Endothelial cell of umbilical vein (primary cell): Measurements from ENCODE around the gene IQGAP2. TPM values are rescaled to one million over a fixed set of nuclear protein-coding genes. Genes with fewer than 3 reads are reported as not detected.

Source experiments
- BruUV-seq: library from RNA; stranded (reverse); fragments of 400-500 nt; replicated peaks from 2 replicates; lab custom pipeline; 2021; lab: Mats Ljungman, UMichigan
- CTCF ChIA-PET: fragments of 300-600, 350-600 bp; sonication (Branson Sonifier 250); formaldehyde crosslinking; loops from one replicate; lab custom pipeline; 2021; ENCODE audit warnings: antibody characterized with exemption, inconsistent platforms; lab: Charles Lee
- POLR2A ChIA-PET: fragments of 300-600, 350-600 bp; sonication (Branson Sonifier 250); formaldehyde crosslinking; loops from one replicate; lab custom pipeline; 2021; ENCODE audit warnings: antibody characterized with exemption, inconsistent platforms; lab: Charles Lee
- DNase-seq: peaks from one replicate; pipeline ENCODE4 v3.0.0-alpha.2; 2011; ENCODE audit warnings: low read depth, low spot score
- FAIRE-seq: peaks from 2 replicates; lab custom pipeline; 2011; peaks lifted over from hg19 to GRCh38; lab: Jason Lieb, UNC
- H2AFZ ChIP-seq: 2 replicates; pipeline ENCODE4 v1.6.0; 2012; ENCODE audit warnings: low read depth, low read length, control low read depth, inconsistent platforms
- H3K27ac ChIP-seq: 2 replicates; pipeline ENCODE4 v1.5.1; 2011; ENCODE audit warnings: low read depth, mild to moderate bottlenecking, control low read depth, low read length, moderate library complexity; ENCODE audit not compliant: insufficient read depth
- H3K27me3 ChIP-seq, 2 experiments: 2 replicates each; pipeline versions ENCODE4 v1.6.0 to v1.6.1; 2011; ENCODE audit warnings: low read length in 2 of 2, mixed read lengths in 1 of 2; ENCODE audit not compliant: control insufficient read depth in 2 of 2, insufficient read depth in 2 of 2
- H3K36me3 ChIP-seq, 2 experiments: 2 replicates in 1 of 2; 3 replicates in 1 of 2; pipeline ENCODE4 v1.5.1; 2011; ENCODE audit warnings: low read length in 2 of 2, mild to moderate bottlenecking in 1 of 2, moderate library complexity in 1 of 2; ENCODE audit not compliant: control insufficient read depth in 2 of 2, insufficient read depth in 2 of 2; ENCODE audit errors: extremely low read depth in 1 of 2
- H3K4me1 ChIP-seq: 3 replicates; pipeline ENCODE4 v1.5.1; 2011; ENCODE audit warnings: mild to moderate bottlenecking, low read length; ENCODE audit not compliant: control insufficient read depth, insufficient read depth; ENCODE audit errors: extremely low read depth
- H3K4me2 ChIP-seq: 2 replicates; pipeline ENCODE4 v1.6.1; 2011; ENCODE audit warnings: low read length, control low read depth, mixed read lengths; ENCODE audit not compliant: insufficient read depth
- H3K4me3 ChIP-seq, 3 experiments: fragments of 200-600 bp in 1 of 3; sonication (generic), shearing (Covaris generic) in 1 of 3; replicated peaks in 1 of 3; 2 replicates each; pipeline ENCODE4 v1.5.1; 2011 to 2016; ENCODE audit warnings: control low read depth in 3 of 3, low read length in 3 of 3, mild to moderate bottlenecking in 2 of 3, inconsistent platforms in 1 of 3, low read depth in 1 of 3, moderate library complexity in 1 of 3; ENCODE audit not compliant: insufficient read depth in 1 of 3
- H3K79me2 ChIP-seq: 2 replicates; pipeline ENCODE4 v1.6.0; 2012; ENCODE audit warnings: low read length, inconsistent platforms; ENCODE audit not compliant: control insufficient read depth, insufficient read depth
- H3K9ac ChIP-seq: replicated peaks from 2 replicates; pipeline ENCODE3; 2011; ENCODE audit warnings: low read length, control low read depth; ENCODE audit not compliant: insufficient read depth; ENCODE audit errors: extremely low read depth
- H3K9me1 ChIP-seq: replicated peaks from 3 replicates; pipeline ENCODE4 v1.6.0; 2011; ENCODE audit warnings: mild to moderate bottlenecking, low read length; ENCODE audit not compliant: control insufficient read depth, insufficient read depth; ENCODE audit errors: extremely low read depth
- H3K9me3 ChIP-seq: replicated peaks from 2 replicates; pipeline ENCODE4 v1.5.1; 2012; ENCODE audit warnings: low read length, inconsistent platforms; ENCODE audit not compliant: control insufficient read depth, insufficient read depth
- H4K20me1 ChIP-seq: replicated peaks from 2 replicates; pipeline ENCODE3; 2011; ENCODE audit warnings: mild to moderate bottlenecking, low read length; ENCODE audit not compliant: control insufficient read depth, insufficient read depth; ENCODE audit errors: extremely low read depth
- CTCF ChIP-seq, 2 donors: IDR thresholded peaks; 1 replicate in 1 of 2; 2 replicates in 1 of 2; pipeline ENCODE4 v1.5.1; 2011; ENCODE audit warnings: low read length in 2 of 2, mild to moderate bottlenecking in 2 of 2, moderate library complexity in 2 of 2, control low read depth in 1 of 2, inconsistent platforms in 1 of 2, low read depth in 1 of 2; ENCODE audit not compliant: insufficient read depth in 1 of 2; ENCODE audit errors: extremely low read depth in 1 of 2
- EZH2 ChIP-seq: IDR thresholded peaks from 2 replicates; pipeline ENCODE4 v1.6.1; 2012; ENCODE audit warnings: borderline replicate concordance, low read depth, mild to moderate bottlenecking, moderate library complexity, low read length, inconsistent platforms; ENCODE audit not compliant: severe bottlenecking
- FOS ChIP-seq: IDR thresholded peaks from 2 replicates; pipeline ENCODE4 v1.6.1; 2011; ENCODE audit warnings: mild to moderate bottlenecking, low read length, moderate library complexity, borderline replicate concordance; ENCODE audit not compliant: insufficient read depth
- GATA2 ChIP-seq: IDR thresholded peaks from 2 replicates; pipeline ENCODE4 v1.7.0; 2011; ENCODE audit warnings: low read depth, mild to moderate bottlenecking, moderate library complexity, mixed read lengths, low read length; ENCODE audit not compliant: insufficient read length, insufficient read depth
- JUN ChIP-seq: IDR thresholded peaks from 2 replicates; pipeline ENCODE4 v1.6.1; 2011; ENCODE audit warnings: borderline replicate concordance, low read depth; ENCODE audit not compliant: insufficient read length, insufficient read depth
- MAX ChIP-seq: IDR thresholded peaks from 2 replicates; pipeline ENCODE4 v1.6.1; 2011; ENCODE audit not compliant: insufficient read depth, insufficient read length
- MYC ChIP-seq: IDR thresholded peaks from one replicate; pipeline ENCODE4 v1.6.1; 2011; ENCODE audit warnings: mild to moderate bottlenecking, low read depth, low read length
- POLR2A ChIP-seq: IDR thresholded peaks from 2 replicates; pipeline ENCODE4 v1.6.1; 2012; ENCODE audit warnings: low read depth, mild to moderate bottlenecking, control low read depth, low read length
- POLR2AphosphoS5 ChIP-seq: IDR thresholded peaks from 2 replicates; pipeline ENCODE4 v1.6.1; 2012; ENCODE audit warnings: low read depth, mild to moderate bottlenecking, control low read depth, low read length, moderate library complexity; ENCODE audit not compliant: insufficient read depth
- dilution Hi-C: fragments of 300-500 bp; cut with MboI; formaldehyde crosslinking; loops from one replicate; pipeline ENCODE4 v1.15.0; 2019; ENCODE audit warnings: low sequenced_read_pairs; ENCODE audit not compliant: extremely low pct_ligation_motif_present
- intact Hi-C: fragments of 100-400 bp; cut with micrococcal nuclease; formaldehyde crosslinking; loops from one replicate; pipeline ENCODE4 v1.10.0; 2022
- polyA plus RNA-seq, 4 experiments: library from polyadenylated mRNA; depleted of rRNA in 3 of 4; stranded (reverse) in 3 of 4; unstranded in 1 of 4; fragments of >200 nt; gene quantifications; 2 replicates each; pipeline versions ENCODE4 v1.2.1 to v1.2.3, GENCODE V29; 2011 to 2012; ENCODE audit warnings: missing spikeins in 1 of 4
- total RNA-seq: library from RNA; stranded (reverse); gene quantifications from 2 replicates; pipeline ENCODE4 v1.2.3, GENCODE V29; 2021

The IQGAP2 gene
- total and polyA plus RNA-seq, 2 donors (not counting 3 experiments of a cell fraction or from before 2014, with no cell fraction given), result 4.5 to 4.7 TPM

GRCh38 chr5:76547891-76548524 is 144.9 kb downstream of the IQGAP2 start:
- no peak for TF ChIP-seq CTCF (IDR thresholded peaks at IDR 0.05; ENCODE audit: extremely low read depth in 1 of 2, insufficient read depth in 1 of 2, low read depth in 1 of 2, low read length in 2 of 2)
- no peak overlapping the region for H2AFZ ChIP-seq
- H3K9me1 ChIP-seq, result no peaks in the 10 kb centered on the region
- no peaks in the 10 kb centered on the region for H3K4me1 ChIP-seq
- DNase-seq (no peak), FAIRE-seq (no peak)
- BruUV-seq, result no TSS peak
- H3K79me2 ChIP-seq, result no peaks in the 10 kb centered on the region
- H3K4me2 ChIP-seq, result no peak overlapping the region
- no peaks in the 10 kb centered on the region for H3K36me3 ChIP-seq
- no peak overlapping the region for H3K9ac ChIP-seq
- H3K27me3 ChIP-seq, result peaks cover 6% of the 10 kb centered on the region in 2 experiments
- no peak overlapping the region for H3K4me3 ChIP-seq
- H4K20me1 ChIP-seq, result no peaks in the 10 kb centered on the region
- POLR2A ChIA-PET, result no interaction called here
- H3K27ac ChIP-seq, result no peak overlapping the region
- intact Hi-C loops (no loop called here), dilution Hi-C loops (no loop called here)
- no peaks in the 10 kb centered on the region for H3K9me3 ChIP-seq
- CTCF ChIA-PET, result interaction anchor here (0.9 to 1.4 kb wide), 2 partner anchors 11 to 36 kb away, joined by 3 read pairs; no protein-coding TSS in a partner anchor

GRCh38 chr5:76548525-76549229 is 145.6 kb downstream of the IQGAP2 start:
- Histone ChIP-seq H3K4me3 (no peak overlapping the region), H3K9me1 (no peaks in the 10 kb centered on the region), H3K4me2 (no peak overlapping the region), H3K9ac (no peak overlapping the region), H3K27me3 (peaks cover 4 to 6% of the 10 kb centered on the region in 2 experiments), H3K27ac (no peak overlapping the region), H3K36me3 (no peaks in the 10 kb centered on the region), H3K4me1 (no peaks in the 10 kb centered on the region), H4K20me1 (no peaks in the 10 kb centered on the region), H2AFZ (no peak overlapping the region), H3K79me2 (no peaks in the 10 kb centered on the region), H3K9me3 (no peaks in the 10 kb centered on the region)
- CTCF ChIA-PET, result no interaction called here
- dilution Hi-C loops, result no loop called here
- FAIRE-seq (no peak), DNase-seq (no peak)
- BruUV-seq, result no TSS peak
- POLR2A ChIA-PET, result no interaction called here
- intact Hi-C loops, result no loop called here
- TF ChIP-seq MYC (no peak), GATA2 (no peak), FOS (no peak), EZH2 (no peak), POLR2AphosphoS5 (no peak), CTCF (IDR thresholded peaks at IDR 0.05; ENCODE audit: extremely low read depth in 1 of 2, insufficient read depth in 1 of 2, low read depth in 1 of 2, low read length in 2 of 2) (no peak), JUN (no peak), MAX (no peak), POLR2A (no peak)
